CD8-positive, alpha-beta memory T cell (primary cell): ENCODE measurements around the gene ZFHX3. TPM values are rescaled to one million over a fixed set of nuclear protein-coding genes. Genes with fewer than 3 reads are reported as not detected.

Experiments
- CTCF ChIA-PET: fragments of 350-600 bp; sonication (Branson Sonifier 250); formaldehyde crosslinking; loops from one replicate; lab custom pipeline; 2021; ENCODE audit warnings: antibody characterized with exemption; lab: Charles Lee
- POLR2A ChIA-PET: fragments of 350-600 bp; sonication (Branson Sonifier 250); formaldehyde crosslinking; loops from one replicate; lab custom pipeline; 2021; ENCODE audit warnings: antibody characterized with exemption; lab: Charles Lee
- DNase-seq, 5 donors: peaks; one replicate each; pipeline versions ENCODE4 v3.0.0 to v3.0.0-alpha.2; 2020 to 2022; ENCODE audit warnings: mixed read lengths in 1 of 5
- H3K27ac ChIP-seq: one replicate; pipeline ENCODE4 v1.7.0; 2013; ENCODE audit warnings: low read depth, mild to moderate bottlenecking, low read length, moderate library complexity
- H3K27me3 ChIP-seq: 2 replicates; pipeline ENCODE4 v1.7.0; 2013; ENCODE audit warnings: low read length, mild to moderate bottlenecking; ENCODE audit not compliant: insufficient read depth, poor library complexity, severe bottlenecking
- H3K36me3 ChIP-seq: 2 replicates; pipeline ENCODE4 v1.7.0; 2013; ENCODE audit warnings: mild to moderate bottlenecking, low read length, moderate library complexity; ENCODE audit not compliant: insufficient read depth
- H3K4me1 ChIP-seq: 2 replicates; pipeline ENCODE4 v1.7.0; 2013; ENCODE audit warnings: mild to moderate bottlenecking, low read length, moderate library complexity; ENCODE audit not compliant: insufficient read depth
- H3K4me3 ChIP-seq: 2 replicates; pipeline ENCODE4 v1.7.0; 2013; ENCODE audit warnings: mild to moderate bottlenecking, low read length
- H3K9me3 ChIP-seq: 2 replicates; pipeline ENCODE4 v1.7.0; 2013; ENCODE audit warnings: mild to moderate bottlenecking, low read length
- H3K27ac Mint-ChIP-seq, 8 donors: one replicate each; pipeline ENCODE4 v1.8.0; 2020 to 2021; ENCODE audit warnings: mixed read lengths in 8 of 8, mild to moderate bottlenecking in 6 of 8, inconsistent platforms in 3 of 8, moderate library complexity in 3 of 8
- H3K27me3 Mint-ChIP-seq, 2 donors: one replicate each; pipeline ENCODE4 v1.8.0; 2020 to 2021; ENCODE audit warnings: mixed read lengths in 2 of 2, mild to moderate bottlenecking in 1 of 2, moderate library complexity in 1 of 2
- H3K36me3 Mint-ChIP-seq, 3 donors: one replicate each; pipeline ENCODE4 v1.8.0; 2020 to 2021; ENCODE audit warnings: mixed read lengths in 3 of 3, inconsistent platforms in 1 of 3, mild to moderate bottlenecking in 1 of 3
- H3K4me1 Mint-ChIP-seq, 3 donors: one replicate each; pipeline ENCODE4 v1.8.0; 2020 to 2021; ENCODE audit warnings: mixed read lengths in 3 of 3, inconsistent platforms in 1 of 3, mild to moderate bottlenecking in 1 of 3
- H3K4me3 Mint-ChIP-seq, 7 donors: one replicate each; pipeline ENCODE4 v1.8.0; 2020 to 2021; ENCODE audit warnings: mixed read lengths in 7 of 7, mild to moderate bottlenecking in 6 of 7, moderate library complexity in 4 of 7, inconsistent platforms in 2 of 7
- H3K9me3 Mint-ChIP-seq, 5 donors: one replicate each; pipeline ENCODE4 v1.8.0; 2020 to 2022; ENCODE audit warnings: mixed read lengths in 5 of 5, mild to moderate bottlenecking in 3 of 5, moderate library complexity in 2 of 5, inconsistent platforms in 1 of 5
- polyA plus RNA-seq: library from polyadenylated mRNA; unstranded; fragments of 300-500 nt; fragmentation: Illumina TruSeq; gene quantifications from one replicate; pipeline ENCODE4 v1.2.3, GENCODE V29; 2021
- total RNA-seq, 2 experiments: library from RNA; stranded (reverse); gene quantifications; one replicate each; pipeline ENCODE4 v1.2.3, GENCODE V29; 2021

The ZFHX3 gene
- total and polyA plus RNA-seq, 3 experiments from 2014 or later, result 0.13 to 0.22 (median 0.20) TPM

DNA sequence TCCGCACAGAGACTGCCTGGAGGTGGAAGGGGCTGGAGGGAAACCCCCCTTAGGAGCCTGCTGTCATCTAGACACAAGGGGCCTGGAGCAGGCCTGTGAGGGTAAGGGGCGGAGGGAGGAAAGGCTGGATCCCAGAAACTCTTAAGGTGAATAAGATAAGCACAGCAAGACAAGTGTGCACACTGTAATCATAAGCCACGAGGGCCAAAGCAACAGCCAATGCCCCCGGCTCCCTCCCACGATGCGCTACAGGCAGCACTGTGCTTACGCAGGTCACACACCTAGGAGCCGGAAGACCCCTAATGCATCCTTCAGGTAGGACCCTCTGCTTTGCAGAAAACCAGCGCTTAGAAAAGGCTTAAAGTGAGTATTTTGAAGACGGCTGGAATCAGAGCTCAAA, 24.6 kb downstream of the ZFHX3 start:
- no peak overlapping the region for H3K27ac Mint-ChIP-seq
- Histone ChIP-seq H3K9me3 (no peaks in the 10 kb centered on the region), H3K4me1 (no peaks in the 10 kb centered on the region), H3K4me3 (no peak overlapping the region), H3K27me3 (no peaks in the 10 kb centered on the region), H3K27ac (no peak overlapping the region), H3K36me3 (no peaks in the 10 kb centered on the region)
- CTCF ChIA-PET, result no interaction called here
- POLR2A ChIA-PET, result no interaction called here
- peaks cover 0 to 6% (median 0%) of the 10 kb centered on the region in 5 donors for H3K9me3 Mint-ChIP-seq
- no peak for DNase-seq
- H3K4me1 Mint-ChIP-seq, result no peaks in the 10 kb centered on the region
- H3K36me3 Mint-ChIP-seq, result no peaks in the 10 kb centered on the region
- no peak overlapping the region for H3K4me3 Mint-ChIP-seq
- H3K27me3 Mint-ChIP-seq, result no peaks in the 10 kb centered on the region

DNA sequence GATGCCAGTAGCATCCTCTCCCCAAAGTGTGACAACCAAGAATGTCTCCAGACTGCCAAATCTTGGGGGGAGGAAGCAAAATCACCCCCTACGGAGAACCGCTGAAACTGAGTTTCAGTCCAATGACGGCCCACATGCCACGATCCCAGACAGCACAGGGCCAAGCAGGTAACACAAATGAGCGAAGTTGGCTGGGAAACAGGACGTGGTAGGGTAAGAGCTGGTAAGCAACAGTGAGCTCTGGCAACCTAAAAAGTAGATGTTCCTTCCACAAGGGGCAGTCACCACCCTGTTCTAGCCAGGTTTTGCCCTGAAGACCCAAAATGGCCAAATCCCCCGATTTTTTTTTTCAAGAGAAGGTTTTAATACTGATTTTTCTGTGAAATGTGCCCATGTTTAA, 25.4 kb downstream of the ZFHX3 start:
- Histone ChIP-seq H3K4me3 (no peak overlapping the region), H3K4me1 (no peaks in the 10 kb centered on the region), H3K36me3 (no peaks in the 10 kb centered on the region), H3K27ac (no peak overlapping the region), H3K27me3 (no peaks in the 10 kb centered on the region), H3K9me3 (no peaks in the 10 kb centered on the region)
- CTCF ChIA-PET, result no interaction called here
- no peaks in the 10 kb centered on the region for H3K4me1 Mint-ChIP-seq
- H3K36me3 Mint-ChIP-seq, result no peaks in the 10 kb centered on the region
- H3K9me3 Mint-ChIP-seq, result peaks cover 0 to 6% (median 0%) of the 10 kb centered on the region in 5 donors
- POLR2A ChIA-PET, result no interaction called here
- no peak overlapping the region for H3K4me3 Mint-ChIP-seq
- H3K27me3 Mint-ChIP-seq, result no peaks in the 10 kb centered on the region
- no peak overlapping the region for H3K27ac Mint-ChIP-seq
- DNase-seq, result no peak

DNA sequence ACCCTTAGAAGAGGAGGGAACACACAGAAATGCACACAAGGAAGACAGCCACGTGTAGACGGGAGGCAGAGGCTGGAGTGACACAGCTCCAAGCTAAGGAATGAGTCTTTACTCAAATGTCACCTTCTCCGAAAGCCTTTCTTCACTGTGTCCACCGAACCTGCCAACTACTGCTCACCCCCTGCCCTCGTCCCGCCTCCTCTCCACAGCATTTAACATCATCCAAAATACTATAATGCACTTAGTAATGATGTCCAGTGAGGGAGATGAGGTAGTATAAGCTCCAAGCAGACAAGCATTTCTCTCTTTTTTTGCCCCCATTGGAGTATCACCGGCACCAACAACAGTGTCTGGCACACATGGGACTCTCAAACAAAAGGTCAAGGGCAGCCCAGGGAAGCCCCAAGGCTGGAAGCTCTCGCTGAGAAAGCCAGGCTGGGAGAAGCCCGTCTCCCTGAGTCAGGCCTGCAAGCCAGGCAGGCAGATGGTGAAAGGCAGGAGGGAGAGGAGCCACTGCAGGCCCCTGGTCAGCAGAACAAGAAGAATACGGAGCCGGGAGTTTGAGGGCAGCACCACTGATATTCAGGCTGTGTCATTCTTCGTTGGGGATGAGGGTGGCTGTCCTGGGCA, 25.9 kb downstream of the ZFHX3 start:
- Histone ChIP-seq H3K9me3 (no peaks in the 10 kb centered on the region), H3K4me1 (no peaks in the 10 kb centered on the region), H3K27me3 (no peaks in the 10 kb centered on the region), H3K36me3 (no peaks in the 10 kb centered on the region), H3K4me3 (no peak overlapping the region), H3K27ac (no peak overlapping the region)
- Mint-ChIP-seq H3K9me3 (peaks cover 0 to 6% (median 0%) of the 10 kb centered on the region in 5 donors), H3K4me3 (no peak overlapping the region), H3K4me1 (no peaks in the 10 kb centered on the region), H3K27ac (no peak overlapping the region), H3K36me3 (no peaks in the 10 kb centered on the region), H3K27me3 (no peaks in the 10 kb centered on the region)
- DNase-seq, result no peak
- CTCF ChIA-PET, result no interaction called here
- POLR2A ChIA-PET, result no interaction called here

DNA sequence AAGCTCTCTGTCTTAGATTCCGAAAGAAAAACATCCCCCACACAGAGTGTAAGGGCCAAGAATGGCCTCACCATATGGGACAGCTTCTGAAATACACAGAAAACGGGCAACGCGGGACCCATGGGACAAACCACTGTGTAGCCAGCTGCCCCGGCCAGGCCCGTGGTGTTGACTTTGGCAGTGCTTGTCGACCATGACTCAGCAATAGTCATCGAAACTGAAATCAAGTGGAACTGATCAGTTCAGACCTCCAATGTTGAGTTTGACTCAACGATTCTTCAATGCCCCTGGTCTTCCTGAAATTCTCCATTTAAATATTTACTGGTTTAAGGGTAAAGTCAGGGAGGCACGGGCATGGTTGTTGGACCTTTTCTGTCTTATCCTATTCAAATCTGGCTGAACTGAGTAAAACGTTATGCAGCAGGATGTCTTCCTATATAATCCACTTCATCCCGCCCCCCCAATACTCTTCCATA, 27.5 kb downstream of the ZFHX3 start:
- H3K27ac ChIP-seq, result no peak overlapping the region
- Mint-ChIP-seq H3K27ac (no peak overlapping the region), H3K27me3 (no peaks in the 10 kb centered on the region), H3K4me3 (no peak overlapping the region), H3K9me3 (peaks cover 0 to 6% (median 0%) of the 10 kb centered on the region in 5 donors), H3K4me1 (no peaks in the 10 kb centered on the region), H3K36me3 (no peaks in the 10 kb centered on the region)
- no peaks in the 10 kb centered on the region for H3K27me3 ChIP-seq
- ChIA-PET CTCF (no interaction called here), POLR2A (no interaction called here)
- H3K4me3 ChIP-seq, result no peak overlapping the region
- no peaks in the 10 kb centered on the region for H3K9me3 ChIP-seq
- no peaks in the 10 kb centered on the region for H3K4me1 ChIP-seq
- H3K36me3 ChIP-seq, result no peaks in the 10 kb centered on the region
- DNase-seq, result no peak

GRCh38 chr16:73019457-73020362, 28.2 kb downstream of the ZFHX3 start:
- no peak for DNase-seq
- CTCF ChIA-PET, result no interaction called here

GRCh38 chr16:73018821-73019456, 29.0 kb downstream of the ZFHX3 start:
- no peaks in the 10 kb centered on the region for H3K27me3 ChIP-seq
- no peaks in the 10 kb centered on the region for H3K9me3 ChIP-seq
- no peak for DNase-seq
- Mint-ChIP-seq H3K4me1 (no peaks in the 10 kb centered on the region), H3K36me3 (no peaks in the 10 kb centered on the region), H3K27ac (no peak overlapping the region), H3K4me3 (no peak overlapping the region), H3K9me3 (peaks cover 0 to 6% (median 0%) of the 10 kb centered on the region in 5 donors), H3K27me3 (no peaks in the 10 kb centered on the region)
- H3K4me1 ChIP-seq, result no peaks in the 10 kb centered on the region
- H3K27ac ChIP-seq, result no peak overlapping the region
- no peaks in the 10 kb centered on the region for H3K36me3 ChIP-seq
- no peak overlapping the region for H3K4me3 ChIP-seq
- ChIA-PET POLR2A (no interaction called here), CTCF (no interaction called here)

More at GRCh38 chr16:73019457-73020362, 28.2 kb downstream of the ZFHX3 start:
- no peaks in the 10 kb centered on the region for H3K36me3 Mint-ChIP-seq
- H3K9me3 ChIP-seq, result no peaks in the 10 kb centered on the region
- no peak overlapping the region for H3K4me3 ChIP-seq
- H3K4me1 Mint-ChIP-seq, result no peaks in the 10 kb centered on the region
- H3K27ac Mint-ChIP-seq, result no peak overlapping the region
- H3K27me3 Mint-ChIP-seq, result no peaks in the 10 kb centered on the region
- H3K4me3 Mint-ChIP-seq, result no peak overlapping the region
- no peak overlapping the region for H3K27ac ChIP-seq
- H3K4me1 ChIP-seq, result no peaks in the 10 kb centered on the region
- H3K9me3 Mint-ChIP-seq, result peaks cover 0 to 6% (median 0%) of the 10 kb centered on the region in 5 donors
- no peaks in the 10 kb centered on the region for H3K36me3 ChIP-seq
- POLR2A ChIA-PET, result no interaction called here
- H3K27me3 ChIP-seq, result no peaks in the 10 kb centered on the region

GRCh38 chr16:73017321-73017720, 30.6 kb downstream of the ZFHX3 start:
- no peak overlapping the region for H3K27ac Mint-ChIP-seq
- no peaks in the 10 kb centered on the region for H3K9me3 ChIP-seq
- H3K9me3 Mint-ChIP-seq, result peaks cover 0 to 9% (median 0%) of the 10 kb centered on the region in 5 donors
- no peaks in the 10 kb centered on the region for H3K27me3 ChIP-seq
- no peaks in the 10 kb centered on the region for H3K36me3 ChIP-seq
- H3K27me3 Mint-ChIP-seq, result no peaks in the 10 kb centered on the region
- H3K4me1 ChIP-seq, result no peaks in the 10 kb centered on the region
- ChIA-PET CTCF (no interaction called here), POLR2A (no interaction called here)
- no peak for DNase-seq
- no peaks in the 10 kb centered on the region for H3K36me3 Mint-ChIP-seq
- H3K4me3 ChIP-seq, result no peak overlapping the region
- H3K4me3 Mint-ChIP-seq, result no peak overlapping the region
- H3K27ac ChIP-seq, result no peak overlapping the region
- H3K4me1 Mint-ChIP-seq, result no peaks in the 10 kb centered on the region

DNA sequence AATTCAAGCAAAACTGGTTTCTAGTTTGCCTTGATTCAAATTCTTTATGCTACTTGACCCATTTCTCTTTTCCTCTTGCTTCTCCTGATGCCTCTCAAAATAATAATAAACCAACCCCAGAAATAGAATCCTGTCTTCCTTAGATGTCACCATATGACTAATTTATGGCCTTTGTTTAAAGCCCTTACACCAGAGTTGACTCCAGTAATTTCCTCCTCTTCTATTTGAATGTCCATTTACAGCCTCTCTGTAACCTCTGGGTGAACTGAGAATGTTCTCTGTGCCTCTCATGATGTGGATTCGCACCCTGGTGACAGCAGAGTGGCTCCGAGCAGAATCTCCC, 31.5 kb downstream of the ZFHX3 start:
- Histone ChIP-seq H3K4me1 (no peaks in the 10 kb centered on the region), H3K27me3 (no peaks in the 10 kb centered on the region), H3K9me3 (no peaks in the 10 kb centered on the region), H3K36me3 (no peaks in the 10 kb centered on the region), H3K27ac (no peak overlapping the region), H3K4me3 (no peak overlapping the region)
- Mint-ChIP-seq H3K27ac (peak overlapping the region in 1 of 8 donors; percentile 35), H3K27me3 (no peaks in the 10 kb centered on the region), H3K4me1 (no peaks in the 10 kb centered on the region), H3K9me3 (peaks cover 0 to 9% (median 0%) of the 10 kb centered on the region in 5 donors), H3K4me3 (no peak overlapping the region), H3K36me3 (no peaks in the 10 kb centered on the region)
- CTCF ChIA-PET, result no interaction called here
- POLR2A ChIA-PET, result no interaction called here
- DNase-seq, result no peak
